ENCODE data around the gene COL1A1.
A peak's percentile ranks its signal among the peaks of the same experiment; 100 is the strongest.

The COL1A1 gene

GRCh38 chr17:50201276-50201854, at the start of gene COL1A1:
Gene COL1A1, minus strand, starts transcription at chr17:50201631. Its CDS starts 118 bp downstream, at chr17:50201513.
- peaks cover 0 to 9% (median 0%) of the 10 kb centered on the region in 5 donors for H3K36me3 ChIP-seq (ENCODE audit: control insufficient read depth in 5 of 5, insufficient read depth in 5 of 5, low read length in 5 of 5)
- H3K4me3 ChIP-seq (ENCODE audit: low read depth in 1 of 5, low read length in 5 of 5) = peak within 1 kb of the TSS; percentile 57 to 75 (median 69)
- H3K4me1 ChIP-seq (ENCODE audit: control insufficient read depth in 5 of 5, insufficient read depth in 5 of 5, low read length in 5 of 5) = peaks cover 0 to 45% (median 39%) of the 10 kb centered on the region in 5 donors
- H3K9ac ChIP-seq (ENCODE audit: low read length in 5 of 5) = peak within 1 kb of the TSS in 4 of 5 donors; percentile 16 to 76 (median 70)
- H3K9me3 ChIP-seq (ENCODE audit: control insufficient read depth in 5 of 5, low read length in 5 of 5) = no peaks in the 10 kb centered on the region
- peaks cover 21 to 47% (median 33%) of the 10 kb centered on the region in 5 donors for H3K27me3 ChIP-seq (ENCODE audit: control insufficient read depth in 5 of 5, insufficient read depth in 4 of 5, low read length in 5 of 5)
- peak within 1 kb of the TSS; percentile 62 for H3K27ac ChIP-seq (ENCODE audit: low read depth, low read length)

DNA sequence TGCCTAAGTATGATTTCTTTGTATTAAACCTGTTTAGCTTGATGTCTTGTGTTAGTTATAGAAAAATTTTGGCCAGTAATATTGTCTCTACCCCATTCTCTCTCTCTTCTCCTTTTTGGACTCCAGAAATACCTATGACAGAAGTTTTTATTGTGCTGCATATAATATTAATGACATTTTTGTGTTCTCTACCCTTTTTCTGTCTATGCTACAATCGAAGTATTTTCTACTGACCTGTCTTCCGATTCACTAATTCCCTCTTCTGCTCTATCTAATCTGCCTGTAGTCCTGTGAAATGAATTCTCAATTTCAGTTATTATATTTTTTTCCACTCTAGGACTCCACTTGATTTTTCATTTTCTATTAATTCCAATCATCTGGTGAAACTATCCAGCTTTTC, 46.8 kb upstream of the COL1A1 start:
- Histone ChIP-seq H3K4me3 (ENCODE audit: low read depth in 1 of 5, low read length in 5 of 5) (no peak overlapping the region), H3K27ac (ENCODE audit: low read depth, low read length) (no peak overlapping the region), H3K4me1 (ENCODE audit: control insufficient read depth in 5 of 5, insufficient read depth in 5 of 5, low read length in 5 of 5) (no peaks in the 10 kb centered on the region), H3K9me3 (ENCODE audit: control insufficient read depth in 5 of 5, low read length in 5 of 5) (peaks cover 0 to 8% (median 8%) of the 10 kb centered on the region in 5 donors), H3K27me3 (ENCODE audit: control insufficient read depth in 5 of 5, insufficient read depth in 4 of 5, low read length in 5 of 5) (no peaks in the 10 kb centered on the region), H3K36me3 (ENCODE audit: control insufficient read depth in 5 of 5, insufficient read depth in 5 of 5, low read length in 5 of 5) (no peaks in the 10 kb centered on the region), H3K9ac (ENCODE audit: low read length in 5 of 5) (no peak overlapping the region)

DNA sequence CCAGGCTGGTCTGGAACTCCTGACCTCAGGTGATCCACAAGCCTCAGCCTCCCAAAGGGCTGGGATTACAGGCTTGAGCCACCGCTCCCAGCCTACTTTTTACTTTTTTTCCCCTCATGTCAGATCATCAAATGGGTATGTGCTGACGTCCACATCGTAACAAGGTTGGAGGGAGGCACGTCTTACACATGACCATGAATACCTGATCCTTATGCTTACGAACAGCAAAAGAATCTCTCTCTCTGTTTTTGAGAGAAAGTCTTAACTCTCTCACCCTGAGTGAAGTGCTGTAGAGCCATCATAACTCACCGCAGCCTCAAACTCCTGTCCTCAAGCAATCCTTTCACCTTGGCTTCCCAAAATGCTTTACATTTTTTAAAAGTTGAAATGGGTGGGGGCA, 43.3 kb upstream of the COL1A1 start:
- no peak overlapping the region for H3K9ac ChIP-seq (ENCODE audit: low read length in 5 of 5)
- H3K36me3 ChIP-seq (ENCODE audit: control insufficient read depth in 5 of 5, insufficient read depth in 5 of 5, low read length in 5 of 5) = no peaks in the 10 kb centered on the region
- no peaks in the 10 kb centered on the region for H3K27me3 ChIP-seq (ENCODE audit: control insufficient read depth in 5 of 5, insufficient read depth in 4 of 5, low read length in 5 of 5)
- H3K9me3 ChIP-seq (ENCODE audit: control insufficient read depth in 5 of 5, low read length in 5 of 5) = peaks cover 0 to 8% (median 8%) of the 10 kb centered on the region in 5 donors
- H3K4me3 ChIP-seq (ENCODE audit: low read depth in 1 of 5, low read length in 5 of 5) = no peak overlapping the region
- no peak overlapping the region for H3K27ac ChIP-seq (ENCODE audit: low read depth, low read length)
- no peaks in the 10 kb centered on the region for H3K4me1 ChIP-seq (ENCODE audit: control insufficient read depth in 5 of 5, insufficient read depth in 5 of 5, low read length in 5 of 5)

- H3K4me1 ChIP-seq (ENCODE audit: control insufficient read depth in 5 of 5, insufficient read depth in 5 of 5, low read length in 5 of 5) = no peaks in the 10 kb centered on the region
- H3K27ac ChIP-seq (ENCODE audit: low read depth, low read length) = no peak overlapping the region
- H3K4me3 ChIP-seq (ENCODE audit: low read depth in 1 of 5, low read length in 5 of 5) = no peak overlapping the region
Observed at GRCh38 chr17:50241431-50241830, 40.0 kb upstream of the COL1A1 start.

GRCh38 chr17:50240851-50241250, 39.4 kb upstream of the COL1A1 start:
- no peaks in the 10 kb centered on the region for H3K4me1 ChIP-seq (ENCODE audit: control insufficient read depth in 5 of 5, insufficient read depth in 5 of 5, low read length in 5 of 5)
- no peaks in the 10 kb centered on the region for H3K9me3 ChIP-seq (ENCODE audit: control insufficient read depth in 5 of 5, low read length in 5 of 5)
- H3K9ac ChIP-seq (ENCODE audit: low read length in 5 of 5) = no peak overlapping the region
- H3K4me3 ChIP-seq (ENCODE audit: low read depth in 1 of 5, low read length in 5 of 5) = no peak overlapping the region
- no peaks in the 10 kb centered on the region for H3K36me3 ChIP-seq (ENCODE audit: control insufficient read depth in 5 of 5, insufficient read depth in 5 of 5, low read length in 5 of 5)
- H3K27me3 ChIP-seq (ENCODE audit: control insufficient read depth in 5 of 5, insufficient read depth in 4 of 5, low read length in 5 of 5) = no peaks in the 10 kb centered on the region
- no peak overlapping the region for H3K27ac ChIP-seq (ENCODE audit: low read depth, low read length)

More at GRCh38 chr17:50241431-50241830, 40.0 kb upstream of the COL1A1 start:
- no peaks in the 10 kb centered on the region for H3K9me3 ChIP-seq (ENCODE audit: control insufficient read depth in 5 of 5, low read length in 5 of 5)
- no peaks in the 10 kb centered on the region for H3K27me3 ChIP-seq (ENCODE audit: control insufficient read depth in 5 of 5, insufficient read depth in 4 of 5, low read length in 5 of 5)
- H3K9ac ChIP-seq (ENCODE audit: low read length in 5 of 5) = no peak overlapping the region
- H3K36me3 ChIP-seq (ENCODE audit: control insufficient read depth in 5 of 5, insufficient read depth in 5 of 5, low read length in 5 of 5) = no peaks in the 10 kb centered on the region

DNA sequence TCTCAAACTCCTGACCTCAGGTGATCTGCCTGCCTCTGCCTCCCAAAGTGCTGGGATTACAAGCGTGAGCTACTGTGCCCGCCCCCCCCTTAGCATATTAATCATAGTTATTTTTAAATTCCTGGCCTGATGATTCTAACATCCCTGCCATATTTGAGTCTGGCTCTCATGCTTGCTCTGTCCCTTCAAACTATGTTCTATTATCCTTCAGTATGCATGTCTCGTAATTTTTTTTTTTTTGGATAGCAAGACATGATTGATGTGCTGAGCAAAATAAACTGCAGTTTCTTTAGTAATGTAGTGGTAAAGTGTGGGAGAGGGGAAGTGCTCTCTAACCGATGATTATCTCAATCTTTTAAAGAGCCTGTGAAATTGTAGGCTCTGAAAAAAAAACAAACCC, 38.5 kb upstream of the COL1A1 start:
- Histone ChIP-seq H3K9me3 (ENCODE audit: control insufficient read depth in 5 of 5, low read length in 5 of 5) (no peaks in the 10 kb centered on the region), H3K9ac (ENCODE audit: low read length in 5 of 5) (no peak overlapping the region), H3K27me3 (ENCODE audit: control insufficient read depth in 5 of 5, insufficient read depth in 4 of 5, low read length in 5 of 5) (peaks cover 0 to 4% (median 0%) of the 10 kb centered on the region in 5 donors), H3K4me1 (ENCODE audit: control insufficient read depth in 5 of 5, insufficient read depth in 5 of 5, low read length in 5 of 5) (no peaks in the 10 kb centered on the region), H3K27ac (ENCODE audit: low read depth, low read length) (no peak overlapping the region), H3K4me3 (ENCODE audit: low read depth in 1 of 5, low read length in 5 of 5) (no peak overlapping the region), H3K36me3 (ENCODE audit: control insufficient read depth in 5 of 5, insufficient read depth in 5 of 5, low read length in 5 of 5) (no peaks in the 10 kb centered on the region)

DNA sequence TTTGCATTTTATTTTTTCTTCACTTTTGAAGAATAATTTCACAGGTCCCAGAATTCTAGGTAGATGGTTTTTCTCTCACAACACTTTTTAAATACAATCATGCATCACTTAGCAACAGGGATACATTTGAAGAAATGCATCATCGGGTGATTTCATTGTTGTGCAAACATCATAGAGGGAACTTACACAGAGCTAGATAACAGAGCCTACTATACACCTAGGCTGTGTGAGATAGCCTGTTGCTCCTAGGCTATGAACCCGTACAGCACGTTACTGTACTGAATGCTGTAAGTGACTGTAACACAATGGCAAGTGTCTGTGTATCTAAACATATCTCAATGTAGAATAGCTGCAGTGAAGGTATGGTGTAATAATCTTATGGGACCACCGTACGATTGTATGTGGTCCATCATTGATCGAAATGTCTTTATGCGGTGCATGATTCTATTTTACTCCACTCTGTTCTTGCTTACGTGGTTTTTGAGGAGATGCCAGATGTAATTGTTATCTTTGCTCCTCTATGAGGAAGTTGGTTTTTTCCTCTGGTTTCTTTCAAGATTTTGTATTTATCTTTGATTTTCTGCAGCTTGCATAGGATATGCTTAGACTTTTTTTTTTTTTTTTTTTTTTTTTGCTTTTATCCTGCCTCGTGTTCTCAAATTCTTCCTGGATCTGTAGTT, 37.3 kb upstream of the COL1A1 start:
- no peaks in the 10 kb centered on the region for H3K36me3 ChIP-seq (ENCODE audit: control insufficient read depth in 5 of 5, insufficient read depth in 5 of 5, low read length in 5 of 5)
- H3K27ac ChIP-seq (ENCODE audit: low read depth, low read length) = no peak overlapping the region
- H3K9ac ChIP-seq (ENCODE audit: low read length in 5 of 5) = no peak overlapping the region
- no peak overlapping the region for H3K4me3 ChIP-seq (ENCODE audit: low read depth in 1 of 5, low read length in 5 of 5)
- peaks cover 0 to 5% (median 0%) of the 10 kb centered on the region in 5 donors for H3K9me3 ChIP-seq (ENCODE audit: control insufficient read depth in 5 of 5, low read length in 5 of 5)
- peaks cover 0 to 4% (median 0%) of the 10 kb centered on the region in 5 donors for H3K27me3 ChIP-seq (ENCODE audit: control insufficient read depth in 5 of 5, insufficient read depth in 4 of 5, low read length in 5 of 5)
- H3K4me1 ChIP-seq (ENCODE audit: control insufficient read depth in 5 of 5, insufficient read depth in 5 of 5, low read length in 5 of 5) = no peaks in the 10 kb centered on the region

- peaks cover 0 to 5% (median 0%) of the 10 kb centered on the region in 5 donors for H3K9me3 ChIP-seq (ENCODE audit: control insufficient read depth in 5 of 5, low read length in 5 of 5)
- H3K4me1 ChIP-seq (ENCODE audit: control insufficient read depth in 5 of 5, insufficient read depth in 5 of 5, low read length in 5 of 5) = no peaks in the 10 kb centered on the region
- H3K36me3 ChIP-seq (ENCODE audit: control insufficient read depth in 5 of 5, insufficient read depth in 5 of 5, low read length in 5 of 5) = no peaks in the 10 kb centered on the region
- no peak overlapping the region for H3K27ac ChIP-seq (ENCODE audit: low read depth, low read length)
- H3K27me3 ChIP-seq (ENCODE audit: control insufficient read depth in 5 of 5, insufficient read depth in 4 of 5, low read length in 5 of 5) = peaks cover 0 to 4% (median 0%) of the 10 kb centered on the region in 5 donors
- H3K9ac ChIP-seq (ENCODE audit: low read length in 5 of 5) = no peak overlapping the region
- no peak overlapping the region for H3K4me3 ChIP-seq (ENCODE audit: low read depth in 1 of 5, low read length in 5 of 5)
Observed at GRCh38 chr17:50237901-50238300, 36.5 kb upstream of the COL1A1 start.

DNA sequence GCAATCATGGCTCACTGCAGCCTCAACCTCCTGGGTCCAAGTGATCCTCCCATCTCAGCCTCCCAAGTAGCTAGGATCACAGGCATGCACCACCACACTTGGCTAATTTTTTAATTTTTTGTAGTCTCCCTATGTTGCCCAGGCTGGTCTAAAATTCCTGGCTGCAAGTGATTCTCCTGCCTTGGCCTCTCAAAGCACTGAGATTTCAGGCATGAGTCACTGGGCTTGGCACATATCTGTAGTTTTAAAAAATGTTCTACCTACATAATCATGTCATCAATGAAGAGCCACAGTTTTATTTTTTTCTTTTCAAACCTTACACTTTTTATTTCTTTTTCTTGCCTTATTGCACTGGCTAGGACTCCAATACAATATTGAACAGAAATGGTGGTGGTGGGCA, 33.1 kb upstream of the COL1A1 start:
- Histone ChIP-seq H3K9ac (ENCODE audit: low read length in 5 of 5) (no peak overlapping the region), H3K4me3 (ENCODE audit: low read depth in 1 of 5, low read length in 5 of 5) (no peak overlapping the region), H3K27me3 (ENCODE audit: control insufficient read depth in 5 of 5, insufficient read depth in 4 of 5, low read length in 5 of 5) (peaks cover 0 to 4% (median 0%) of the 10 kb centered on the region in 5 donors), H3K36me3 (ENCODE audit: control insufficient read depth in 5 of 5, insufficient read depth in 5 of 5, low read length in 5 of 5) (no peaks in the 10 kb centered on the region), H3K4me1 (ENCODE audit: control insufficient read depth in 5 of 5, insufficient read depth in 5 of 5, low read length in 5 of 5) (no peaks in the 10 kb centered on the region), H3K27ac (ENCODE audit: low read depth, low read length) (no peak overlapping the region), H3K9me3 (ENCODE audit: control insufficient read depth in 5 of 5, low read length in 5 of 5) (peaks cover 0 to 5% (median 0%) of the 10 kb centered on the region in 5 donors)

- Histone ChIP-seq H3K4me1 (ENCODE audit: control insufficient read depth in 5 of 5, insufficient read depth in 5 of 5, low read length in 5 of 5) (peaks cover 5 to 24% (median 17%) of the 10 kb centered on the region in 5 donors), H3K9ac (ENCODE audit: low read length in 5 of 5) (no peak overlapping the region), H3K36me3 (ENCODE audit: control insufficient read depth in 5 of 5, insufficient read depth in 5 of 5, low read length in 5 of 5) (no peaks in the 10 kb centered on the region), H3K9me3 (ENCODE audit: control insufficient read depth in 5 of 5, low read length in 5 of 5) (peaks cover 0 to 8% (median 4%) of the 10 kb centered on the region in 5 donors), H3K4me3 (ENCODE audit: low read depth in 1 of 5, low read length in 5 of 5) (no peak overlapping the region), H3K27ac (ENCODE audit: low read depth, low read length) (no peak overlapping the region), H3K27me3 (ENCODE audit: control insufficient read depth in 5 of 5, insufficient read depth in 4 of 5, low read length in 5 of 5) (no peaks in the 10 kb centered on the region)
Observed at GRCh38 chr17:50225701-50226240, 24.3 kb upstream of the COL1A1 start.

Measured in subcutaneous abdominal adipose tissue (tissue), 5 donors.